ENCODE measurements around the gene TTC9C.
"Not testable (repeated sequence)": the region's sequence is repeated elsewhere in the genome, so short reads cannot be mapped to it uniquely, and the experiment has no call there.

TTC9C gene, protein sequence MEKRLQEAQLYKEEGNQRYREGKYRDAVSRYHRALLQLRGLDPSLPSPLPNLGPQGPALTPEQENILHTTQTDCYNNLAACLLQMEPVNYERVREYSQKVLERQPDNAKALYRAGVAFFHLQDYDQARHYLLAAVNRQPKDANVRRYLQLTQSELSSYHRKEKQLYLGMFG

DNA sequence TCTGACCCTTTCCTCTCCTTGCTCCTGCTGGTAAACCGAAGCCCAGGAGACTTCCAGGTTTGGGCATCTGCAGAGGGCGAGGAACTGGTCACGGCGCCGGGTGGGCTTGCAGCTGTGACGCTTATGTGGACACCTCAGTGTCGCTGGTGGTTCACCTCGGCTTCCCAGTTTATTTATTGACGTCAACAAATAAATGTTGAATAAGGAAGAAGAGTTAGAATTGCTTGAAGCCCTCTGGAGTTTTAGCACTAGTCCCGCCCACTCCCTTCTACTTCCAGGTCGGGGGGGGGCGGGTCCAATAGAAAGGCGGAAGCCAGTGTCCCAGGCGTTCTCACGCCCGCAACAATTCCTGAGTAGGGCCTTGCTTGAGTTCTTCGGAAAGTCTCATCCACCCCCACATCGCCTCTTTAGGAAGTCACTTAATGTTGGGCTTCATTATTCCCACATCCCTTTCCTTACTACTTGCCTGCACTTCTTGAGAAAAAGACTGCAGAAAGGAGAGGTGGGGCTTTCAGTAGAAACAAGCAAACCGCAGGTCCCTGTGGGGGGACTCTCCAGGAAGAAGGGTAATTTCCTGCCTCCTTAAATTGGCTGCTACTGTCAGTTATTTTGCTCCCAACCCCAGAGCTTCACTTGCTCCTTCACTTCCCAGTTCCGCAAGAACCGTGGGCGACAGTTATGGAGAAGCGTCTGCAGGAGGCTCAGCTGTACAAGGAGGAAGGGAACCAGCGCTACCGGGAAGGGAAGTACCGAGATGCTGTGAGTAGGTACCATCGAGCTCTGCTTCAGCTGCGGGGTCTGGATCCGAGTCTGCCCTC is at the start of gene TTC9C:
Gene TTC9C (plus strand): TSS at position 316 of the 818 bp plus-strand sequence. CDS start 363 bp downstream, at position 679.
- DNase-seq, result peak; percentile 95

DNA sequence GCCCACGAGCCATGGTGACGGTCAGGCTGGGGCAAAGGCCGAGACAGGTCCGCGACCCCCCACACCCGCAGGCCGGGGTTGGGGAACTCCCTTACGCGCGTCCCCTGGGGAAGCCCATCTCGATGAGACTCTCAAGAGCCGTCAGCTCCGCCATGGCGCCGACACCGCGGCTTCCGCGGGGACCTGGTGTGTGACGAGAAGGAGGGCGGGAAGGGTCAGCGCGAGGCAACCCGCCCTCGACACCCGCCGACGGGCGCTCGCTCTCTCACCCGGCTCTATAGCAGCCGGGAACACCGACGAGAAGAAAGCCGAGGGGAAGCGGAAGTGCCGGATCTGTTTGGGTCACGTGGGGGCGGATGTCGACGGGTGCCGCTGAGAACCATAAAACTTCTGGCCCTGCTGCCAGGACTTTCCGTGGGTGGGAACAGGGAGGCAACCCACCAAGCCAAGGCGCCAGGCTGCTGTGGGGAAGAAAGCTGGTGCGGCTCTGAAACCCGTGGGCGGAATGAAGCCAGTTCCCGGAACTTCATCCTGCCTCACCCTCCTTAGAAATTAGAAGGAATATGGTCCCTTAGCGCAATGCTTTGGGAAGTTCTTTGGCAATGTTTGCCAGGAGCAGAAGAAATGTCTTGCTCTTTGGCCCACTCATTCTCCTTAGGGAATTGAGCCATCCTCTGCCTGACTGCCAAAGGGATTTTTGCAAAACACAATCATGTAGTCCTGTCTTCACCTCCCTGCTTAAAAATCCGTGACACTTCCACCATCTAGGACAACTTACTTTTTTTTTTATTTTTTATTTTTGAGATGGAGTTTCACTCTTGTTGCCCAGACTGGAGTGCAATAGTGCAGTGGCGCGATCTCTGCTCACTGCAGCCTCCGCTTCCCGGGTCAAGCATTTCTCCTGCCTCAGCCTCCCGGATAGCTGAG is 49.3 kb upstream of the TTC9C start, which contains the start of gene UBXN1:
Gene UBXN1 (minus strand): TSS at position 304 of the 927 bp plus-strand sequence. CDS start 150 bp downstream, at position 154.
- DNase-seq, result peak; percentile 92

DNA sequence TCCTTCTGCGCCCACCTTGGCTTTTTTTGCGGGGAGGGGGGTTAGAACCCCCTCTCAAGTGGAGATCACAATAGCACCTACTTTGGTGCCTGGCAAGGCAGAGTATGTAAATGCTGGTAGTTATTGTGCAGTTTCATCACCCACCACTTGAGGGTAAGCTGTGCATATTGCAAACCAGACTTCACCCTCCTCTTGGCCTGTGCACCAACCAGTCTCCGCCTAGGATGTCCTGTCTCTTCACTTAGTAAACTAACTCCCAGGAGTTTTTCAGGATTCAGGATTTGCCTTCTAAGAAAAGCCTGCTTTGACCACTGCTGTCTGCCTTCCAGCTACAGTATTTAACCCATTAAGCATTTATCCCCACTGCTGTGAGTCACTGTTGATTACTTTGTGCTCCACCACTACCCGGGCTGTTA is 47.5 kb upstream of the TTC9C start:
- no peak for DNase-seq

DNA sequence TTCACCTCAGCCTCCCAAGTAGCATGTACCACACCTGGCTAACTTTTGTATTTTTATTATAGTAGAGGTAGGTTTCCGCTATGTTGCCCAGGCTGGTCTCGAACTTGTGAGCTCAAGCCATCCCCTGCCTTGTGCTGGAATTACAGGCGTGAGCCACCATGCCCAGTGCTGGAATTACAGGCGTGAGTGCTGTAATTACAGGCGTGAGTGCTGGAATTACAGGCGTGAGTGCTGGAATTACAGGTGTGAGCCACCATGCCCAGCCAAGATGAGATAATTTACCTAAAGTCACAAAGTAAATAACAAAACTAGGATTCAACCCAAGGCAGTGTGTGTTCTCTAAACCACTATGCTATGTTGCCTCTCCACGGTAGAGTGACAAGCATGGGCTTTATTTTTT is 45.8 kb upstream of the TTC9C start:
- no peak for DNase-seq

DNA sequence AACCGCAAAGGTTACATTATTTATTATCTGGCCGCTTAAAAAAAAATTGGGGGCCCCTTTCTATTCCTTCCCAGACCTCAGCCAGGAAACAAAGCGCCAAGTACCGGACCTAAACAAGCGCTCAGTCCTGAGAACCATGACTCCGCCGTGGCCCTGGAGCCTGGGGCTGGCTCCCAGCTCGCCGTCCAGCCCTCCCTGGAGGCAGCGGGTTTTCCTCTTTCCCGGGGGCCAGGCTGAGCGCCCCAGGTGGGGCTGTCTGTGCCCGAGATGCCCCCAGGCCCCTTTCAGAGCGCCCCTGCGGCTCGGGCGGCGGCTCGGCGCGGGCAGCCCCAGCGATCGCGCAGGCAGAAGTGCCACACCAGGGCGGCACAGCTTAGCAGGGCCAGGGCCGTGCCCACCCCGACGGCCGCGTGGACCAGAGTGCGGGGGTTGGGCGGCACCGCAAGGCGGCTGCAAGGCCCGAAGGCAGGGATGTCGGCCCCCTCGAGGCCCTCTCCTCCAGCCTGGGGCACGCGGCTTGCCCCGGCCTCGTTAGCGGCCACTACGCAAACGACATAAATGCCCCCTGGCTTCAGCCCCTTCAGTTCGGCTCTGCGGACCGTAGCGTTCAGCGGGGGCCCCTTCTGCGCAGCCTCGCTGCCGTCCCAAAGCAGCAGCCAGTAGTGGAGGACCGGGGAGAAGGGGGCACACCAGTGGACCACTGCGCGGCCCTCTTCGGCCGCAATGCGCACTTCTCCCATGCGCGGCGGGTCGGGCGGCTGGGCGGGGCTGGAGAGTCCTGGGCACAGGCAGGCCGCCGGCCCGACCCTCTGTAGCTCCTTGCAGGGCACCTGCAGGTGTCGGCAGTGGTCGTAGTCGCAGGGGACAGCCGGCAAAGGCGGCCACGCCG is 40.5 kb upstream of the TTC9C start:
- peak; percentile 76 for DNase-seq

DNA sequence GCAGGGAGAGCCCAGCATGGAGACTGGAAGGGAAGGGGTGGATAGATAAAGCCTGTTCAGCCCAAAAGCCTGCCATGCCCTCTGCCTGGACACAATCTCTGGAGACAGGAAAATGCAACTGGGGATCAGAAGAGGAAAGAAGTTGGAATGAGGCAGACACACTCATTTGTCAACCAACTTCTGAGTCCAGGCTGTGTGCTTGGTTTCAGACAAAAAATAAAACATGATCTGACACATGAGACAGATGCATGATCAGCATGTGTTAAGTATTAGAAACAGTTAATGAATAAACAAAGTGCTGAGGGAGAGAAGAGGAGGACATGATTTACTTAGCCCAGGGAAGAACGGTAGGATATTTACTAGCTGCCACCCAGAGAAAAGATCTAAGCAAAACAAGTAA is 39.8 kb upstream of the TTC9C start:
- no peak for DNase-seq

DNA sequence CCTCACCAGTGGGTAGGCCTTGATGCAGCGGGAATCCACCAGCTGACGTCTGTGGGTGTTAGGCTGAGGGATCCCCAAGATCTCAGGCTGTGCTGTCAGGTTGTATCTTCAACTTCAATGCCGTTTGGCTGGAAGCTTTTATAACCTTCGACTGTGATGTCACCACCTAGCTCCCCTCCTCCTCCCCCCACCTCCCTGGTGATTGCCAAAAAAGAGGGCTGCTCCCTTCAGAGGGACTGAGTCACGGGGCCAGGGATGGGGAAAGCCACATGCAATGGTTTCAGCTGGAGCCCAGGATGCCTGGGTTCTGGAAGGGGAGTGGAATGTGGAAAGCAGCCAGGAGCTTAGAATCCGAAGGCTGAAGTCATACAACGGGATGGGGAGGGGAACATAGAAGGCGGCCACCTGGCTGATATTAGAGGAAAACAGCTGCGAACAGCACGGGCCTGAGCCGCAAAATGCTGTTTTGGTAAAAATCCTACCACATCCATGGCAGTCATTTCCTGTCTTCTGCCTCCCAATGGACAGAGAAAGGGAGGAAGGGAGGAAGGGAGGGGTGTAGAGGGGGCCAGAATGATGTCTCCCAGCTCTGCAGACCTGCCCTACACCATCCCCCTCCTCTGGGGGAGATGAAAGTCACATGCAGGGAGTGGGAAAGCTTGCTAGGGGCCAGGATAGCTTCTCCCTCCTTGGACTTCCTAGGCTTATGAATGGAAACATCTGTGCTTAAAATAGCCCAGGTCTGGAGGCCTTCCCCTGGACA is 38.7 kb upstream of the TTC9C start, which contains the start of gene LRRN4CL:
Gene LRRN4CL (minus strand): TSS at position 110 of the 763 bp plus-strand sequence. CDS start 1,022 bp downstream, outside the sequence.
- DNase-seq, result no peak

DNA sequence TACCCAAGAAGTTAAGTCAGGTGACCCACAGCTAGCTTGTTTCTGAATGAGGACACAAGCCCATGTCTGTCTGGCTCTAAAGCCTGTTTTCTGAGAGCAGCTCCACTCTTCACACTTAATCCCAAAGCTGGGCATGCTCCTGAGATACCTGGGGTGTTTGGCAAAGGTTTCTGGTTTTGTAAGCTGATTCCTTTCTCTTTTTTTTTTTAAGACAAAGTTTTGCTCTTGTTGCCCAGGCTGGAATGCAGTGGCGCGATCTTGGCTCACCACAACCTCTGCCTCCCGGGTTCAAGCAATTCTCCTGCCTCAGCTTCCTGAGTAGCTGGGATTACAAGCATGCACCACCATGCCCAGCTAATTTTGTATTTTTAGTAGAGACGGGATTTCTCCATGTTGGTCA is 34.7 kb upstream of the TTC9C start:
- DNase-seq, result not testable (repeated sequence)

DNA sequence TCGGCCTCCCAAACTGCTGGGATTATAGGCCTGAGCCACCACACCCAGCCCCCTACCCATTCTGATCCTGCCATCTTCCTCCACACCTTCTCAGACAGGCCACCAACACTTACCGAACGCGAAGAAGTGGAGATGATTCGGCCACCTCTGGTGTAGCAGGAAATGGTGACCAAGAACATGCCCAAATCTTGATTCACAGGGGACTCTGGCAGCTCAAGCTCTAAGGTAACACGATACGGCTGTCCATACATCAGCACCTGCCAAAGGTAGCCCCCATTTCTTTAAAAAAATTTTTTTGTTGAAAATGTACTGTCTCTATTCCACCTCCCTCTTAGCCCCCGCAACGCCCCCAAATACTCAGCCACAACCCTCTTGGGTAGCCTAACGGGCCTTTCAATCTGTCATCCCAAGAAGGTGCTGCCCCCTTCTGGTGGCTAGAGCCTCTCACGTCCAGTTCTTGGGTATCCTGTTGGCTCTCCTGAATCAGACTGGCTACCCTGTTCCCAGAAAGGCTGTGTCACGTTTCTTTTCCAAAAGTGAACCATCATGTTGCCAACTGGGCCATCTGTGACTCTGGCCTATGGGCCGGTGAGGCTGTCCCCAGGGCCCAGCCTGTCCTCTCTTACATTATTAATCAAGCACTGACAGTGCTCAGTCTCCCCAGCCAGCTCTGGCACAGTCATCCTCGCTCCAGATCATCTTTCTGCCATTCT is 33.7 kb upstream of the TTC9C start:
- DNase-seq, result peak; percentile 74

DNA sequence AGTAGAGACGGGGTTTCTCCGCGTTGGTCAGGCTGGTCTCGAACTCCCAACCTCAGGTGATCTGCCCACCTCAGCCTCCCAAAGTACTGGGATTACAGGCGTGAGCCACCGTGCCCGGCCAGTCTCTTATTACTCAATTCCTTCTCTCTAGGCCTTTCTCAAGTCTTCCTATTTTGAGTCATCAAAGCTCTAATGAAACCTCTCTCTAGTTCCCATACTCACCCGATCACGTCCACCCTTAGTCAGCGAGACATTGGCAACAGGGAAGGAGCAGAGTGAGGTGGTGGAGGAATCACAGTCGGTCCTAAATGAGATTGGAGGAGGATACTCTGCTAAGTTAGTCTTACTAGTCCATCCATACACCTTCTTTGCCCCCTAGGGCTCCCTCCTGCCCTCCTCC is 26.0 kb upstream of the TTC9C start:
- DNase-seq, result no peak

DNA sequence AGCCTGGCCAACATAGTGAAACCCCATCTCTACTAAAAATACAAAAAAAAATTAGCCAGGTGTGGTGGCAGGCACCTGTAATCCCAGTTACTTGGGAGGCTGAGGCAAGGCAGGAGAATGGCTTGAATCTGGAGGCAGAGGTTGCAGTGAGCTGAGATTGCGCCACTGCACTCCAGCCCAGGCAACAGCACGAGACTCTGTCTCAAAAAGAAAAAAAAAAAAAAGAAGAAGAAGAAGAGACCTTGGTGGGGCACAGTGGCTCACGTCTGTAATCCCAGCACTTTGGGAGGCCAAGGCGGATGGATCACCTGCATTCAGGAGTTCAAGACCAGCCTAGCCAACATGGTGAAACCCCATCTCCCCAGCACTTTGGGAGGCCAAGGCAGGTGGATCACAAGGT is 24.4 kb upstream of the TTC9C start:
- not testable (repeated sequence) for DNase-seq

DNA sequence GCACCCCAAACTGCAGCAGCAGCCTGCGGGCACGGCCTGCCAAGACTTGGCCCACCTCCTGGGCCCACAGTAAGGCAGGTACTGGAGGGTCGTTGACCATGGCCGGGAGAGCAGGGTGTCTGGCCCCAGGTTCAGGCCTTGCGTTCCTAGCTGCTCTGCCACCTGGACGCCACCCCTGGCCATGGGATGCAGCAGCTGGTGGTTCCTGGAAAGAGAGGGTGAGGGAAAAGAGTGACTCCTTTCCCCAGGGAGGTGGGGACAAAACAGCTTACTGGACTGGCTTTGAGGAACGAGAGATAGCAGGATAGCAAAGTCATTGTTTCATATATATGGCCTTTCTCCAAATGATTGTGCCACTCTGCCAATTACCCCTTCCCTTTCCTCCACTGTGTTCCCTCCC is 22.9 kb upstream of the TTC9C start:
- DNase-seq, result no peak

DNA sequence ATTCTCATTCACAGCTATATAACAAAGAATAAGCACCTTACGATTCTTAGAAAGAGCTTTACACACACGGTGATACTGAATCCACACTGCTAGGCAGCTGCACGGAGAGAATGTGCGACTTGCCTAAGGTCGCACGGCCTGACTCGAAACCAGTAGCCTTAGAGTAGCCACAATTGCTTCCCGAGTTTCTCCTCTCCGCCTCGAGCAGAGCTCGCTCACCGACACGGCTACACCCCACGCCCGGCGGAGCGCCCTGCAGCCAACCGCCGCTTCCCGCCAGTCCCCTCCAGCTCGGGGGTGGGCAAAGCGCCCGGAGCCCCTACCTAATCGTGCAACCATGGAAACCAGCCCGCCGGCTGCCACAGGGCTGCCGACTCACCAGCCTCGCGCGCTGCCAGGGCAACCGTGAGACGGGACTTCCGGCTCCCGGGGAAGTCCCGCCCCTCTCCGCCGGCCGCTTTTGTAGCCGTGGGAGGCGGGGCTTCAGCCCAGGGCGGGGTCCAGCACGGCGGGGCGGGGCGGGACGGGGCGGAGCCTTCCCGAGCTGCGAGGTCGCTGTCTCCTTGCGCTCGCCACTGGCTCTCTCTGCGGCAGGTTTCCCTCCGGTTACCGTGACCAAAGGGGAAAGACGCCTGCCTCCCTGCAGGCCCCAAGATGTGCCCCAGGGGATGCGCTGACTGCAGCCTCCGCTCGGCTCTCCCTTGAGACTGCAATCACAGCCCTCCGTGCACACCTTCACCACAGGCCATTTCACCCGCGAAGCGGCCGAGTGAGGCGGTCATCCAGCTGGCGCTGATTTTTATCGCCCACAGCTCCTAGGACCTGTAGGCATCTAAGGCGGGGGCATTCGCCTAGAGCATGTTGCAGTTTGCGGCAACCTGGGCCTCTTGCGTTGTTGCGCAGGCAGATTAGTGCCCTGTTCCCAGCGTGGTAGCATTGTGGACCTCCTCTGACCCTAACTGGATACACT is 22.1 kb upstream of the TTC9C start:
- DNase-seq, result peak; percentile 96

DNA sequence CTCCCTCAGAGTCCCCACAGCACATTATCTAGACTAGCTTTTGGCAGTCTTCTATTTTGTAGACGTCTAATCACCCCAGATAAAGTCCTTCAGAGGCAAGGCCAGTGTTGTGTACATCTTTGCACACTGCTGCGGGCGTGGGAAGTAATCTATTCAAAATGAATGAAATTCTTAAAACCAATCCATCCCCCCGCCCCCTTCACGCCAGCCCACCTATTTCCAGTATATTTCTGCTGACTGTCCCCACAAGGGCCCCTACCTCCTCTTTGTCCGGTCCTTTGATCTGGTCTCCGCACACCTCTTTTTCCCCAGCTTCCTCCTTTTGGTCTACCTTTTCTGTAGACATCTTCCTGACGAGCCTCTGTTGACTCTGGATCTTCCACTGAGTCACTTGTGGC is 21.4 kb upstream of the TTC9C start:
- DNase-seq, result no peak

DNA sequence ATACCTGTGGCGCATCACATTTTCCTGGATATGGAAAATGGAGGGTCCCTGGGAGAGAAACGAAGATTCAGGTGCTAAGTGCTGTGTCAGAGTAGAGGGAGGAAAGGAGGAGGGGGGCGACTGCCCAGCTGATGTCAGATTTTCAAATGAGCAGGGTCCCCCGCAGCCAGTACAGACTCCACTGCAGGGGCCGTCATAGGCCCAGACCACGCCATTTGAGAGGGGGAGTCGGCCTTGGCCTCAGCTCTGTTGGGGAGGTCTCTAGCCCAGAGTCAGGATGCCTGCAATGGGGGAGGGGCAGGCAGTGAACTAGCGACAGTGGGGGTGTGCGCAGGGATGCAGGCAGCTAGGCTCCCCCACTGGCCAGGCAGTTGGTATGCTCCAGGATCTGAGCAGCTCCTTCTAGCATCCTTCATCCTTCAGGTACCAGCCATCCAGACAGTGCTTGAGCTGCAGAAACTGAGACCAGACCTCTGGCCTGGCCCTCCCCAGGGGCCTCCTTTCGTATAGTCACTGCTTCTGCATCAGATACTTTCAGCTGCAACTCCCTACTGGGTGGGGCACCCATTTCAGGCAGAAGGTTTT is 20.9 kb upstream of the TTC9C start, which contains the start of the genes BSCL2 and GNG3:
Gene BSCL2 (minus strand): TSS at position 148 of the 585 bp plus-strand sequence. CDS start 229 bp downstream, outside the sequence.
Gene GNG3 (plus strand): TSS at position 400 of the 585 bp plus-strand sequence. CDS start 620 bp downstream, outside the sequence.
- DNase-seq, result peak; percentile 91

DNA sequence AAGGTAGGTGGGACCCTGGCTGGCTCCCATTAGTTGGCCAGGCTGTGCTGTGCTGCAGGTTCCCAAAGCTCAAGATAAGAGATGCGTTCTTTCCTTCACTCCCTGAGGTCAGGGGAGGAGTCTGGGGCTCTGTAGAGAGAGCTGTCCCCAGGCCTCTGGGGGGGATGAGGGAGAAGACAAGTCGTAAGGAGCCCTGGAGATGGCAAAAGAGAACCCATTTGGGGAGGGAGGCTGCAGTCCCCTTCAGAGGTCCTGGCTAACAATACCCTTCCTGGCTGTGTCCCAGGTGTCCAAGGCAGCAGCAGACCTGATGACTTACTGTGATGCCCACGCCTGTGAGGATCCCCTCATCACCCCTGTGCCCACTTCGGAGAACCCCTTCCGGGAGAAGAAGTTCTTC is 19.9 kb upstream of the TTC9C start:
- no peak for DNase-seq

DNA sequence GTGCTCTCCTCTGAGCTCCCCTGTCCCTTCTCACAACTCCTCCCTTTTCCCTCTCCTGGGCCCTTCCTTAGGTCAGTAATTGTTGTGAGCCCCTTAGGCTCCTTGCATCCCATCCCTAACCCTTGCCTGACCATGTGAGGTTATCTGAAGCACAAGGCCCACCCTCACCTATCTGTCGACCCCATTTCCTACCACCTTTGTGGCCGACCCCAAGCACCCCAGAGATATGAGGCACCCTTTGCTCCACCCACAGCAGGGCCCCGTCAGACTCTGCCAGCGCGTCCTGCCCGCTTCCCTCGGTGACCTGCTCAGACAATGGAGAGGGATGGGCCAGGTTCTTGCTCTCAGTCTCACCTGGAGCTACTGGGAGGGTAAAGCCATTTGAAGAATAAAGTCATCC is 19.5 kb upstream of the TTC9C start:
- peak; percentile 21 for DNase-seq

DNA sequence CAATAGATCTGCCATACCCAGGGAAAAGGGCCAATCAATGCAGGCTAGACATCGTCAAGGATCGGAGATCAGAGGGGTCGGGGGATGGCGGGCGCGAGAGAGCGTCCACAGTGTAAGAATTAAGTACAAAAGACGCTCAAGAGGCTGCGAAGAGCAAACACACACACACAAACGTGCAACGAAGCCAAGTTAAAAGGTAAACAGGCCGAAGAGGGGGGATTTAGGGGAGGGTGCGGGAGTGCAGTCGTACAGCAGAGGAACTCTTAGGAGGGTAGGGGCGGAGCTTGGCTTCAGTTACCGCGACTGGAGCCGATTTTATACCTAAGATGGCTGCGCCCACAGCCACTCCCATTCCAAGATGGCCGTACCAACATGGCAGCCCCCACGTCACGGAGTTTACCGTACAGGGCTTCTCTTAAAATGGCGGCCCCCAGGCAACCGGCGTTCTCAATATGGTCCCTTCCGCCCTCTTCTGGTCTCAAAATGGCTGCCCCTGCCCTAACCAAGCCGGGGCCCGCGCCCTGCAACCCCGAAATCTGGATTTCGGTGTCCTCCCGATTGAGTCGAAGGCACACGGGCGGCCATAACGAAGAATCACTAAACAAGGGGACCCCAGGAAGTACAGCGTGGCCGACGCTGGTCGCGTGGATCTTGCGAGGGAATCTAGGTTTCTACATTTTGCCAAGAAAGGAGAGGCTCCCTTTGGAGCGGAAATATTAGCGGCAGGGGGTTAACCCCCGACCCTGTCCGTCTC is 18.9 kb upstream of the TTC9C start:
- peak; percentile 95 for DNase-seq

Measured in retina (tissue), 1 donor.